GM18861 (cell line): ENCODE data around the gene PTGES3L.
"Not testable (repeated sequence)": the region's sequence is repeated elsewhere in the genome, so short reads cannot be mapped to it uniquely, and the experiment has no call there.

Experiments used
- ATAC-seq: cut with Tn5 transposase; IDR thresholded peaks from one replicate; pipeline ENCODE4 v1.9.1; 2021; ENCODE audit not compliant: unreplicated experiment

Gene PTGES3L

GRCh38 chr17:43014649-43015542 is 35.0 kb upstream of the PTGES3L start:
- no peak for ATAC-seq

GRCh38 chr17:43014020-43014648 is 34.3 kb upstream of the PTGES3L start:
- no peak for ATAC-seq

DNA sequence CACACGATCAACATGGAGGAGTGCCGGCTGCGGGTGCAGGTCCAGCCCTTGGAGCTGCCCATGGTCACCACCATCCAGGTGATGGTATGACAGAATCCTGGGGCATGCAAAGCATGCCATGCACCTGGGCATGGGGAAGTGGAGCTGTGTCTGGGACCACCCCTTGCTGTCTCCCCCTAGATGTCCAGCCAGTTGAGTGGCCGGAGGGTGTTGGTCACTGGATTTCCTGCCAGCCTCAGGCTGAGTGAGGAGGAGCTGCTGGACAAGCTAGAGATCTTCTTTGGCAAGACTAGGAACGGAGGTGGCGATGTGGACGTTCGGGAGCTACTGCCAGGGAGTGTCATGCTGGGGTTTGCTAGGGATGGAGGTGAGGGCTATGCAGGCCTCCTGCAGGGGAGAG is 33.4 kb upstream of the PTGES3L start:
- no peak for ATAC-seq

DNA sequence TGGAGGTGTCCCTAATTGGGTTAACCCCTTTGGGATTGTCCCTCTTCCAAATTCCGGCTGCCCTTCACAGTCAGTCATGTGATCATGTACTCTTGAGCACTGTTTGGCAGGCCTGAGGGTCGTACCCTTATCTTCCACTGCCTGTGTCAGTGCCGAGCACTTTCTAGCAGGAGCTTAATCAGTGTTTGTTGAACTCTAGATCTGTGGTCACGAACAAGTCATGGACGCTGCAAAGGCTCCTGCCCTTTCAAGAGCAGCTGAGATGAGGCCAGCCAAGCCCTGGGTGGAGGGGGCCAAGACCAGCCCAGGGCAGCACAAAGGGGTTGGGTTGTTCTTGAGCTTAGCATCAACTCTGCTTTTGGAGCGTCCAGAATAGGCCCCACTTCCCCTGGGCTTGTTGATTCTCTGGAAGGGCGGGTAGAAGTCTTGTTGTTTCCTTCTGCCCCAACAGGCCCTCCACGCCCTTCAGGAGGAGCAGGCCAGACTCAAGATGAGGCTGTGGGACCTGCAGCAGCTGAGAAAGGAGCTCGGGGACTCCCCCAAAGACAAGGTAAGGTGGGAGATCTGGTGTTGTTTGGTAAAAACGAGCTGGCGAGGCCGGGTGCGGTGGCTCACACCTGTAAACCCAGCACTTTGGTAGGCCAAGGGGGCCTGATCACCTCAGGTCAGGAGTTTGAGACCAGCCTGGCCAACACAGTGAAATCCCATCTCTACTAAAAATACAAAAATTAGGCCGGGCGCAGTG is 32.0 kb upstream of the PTGES3L start:
- ATAC-seq, result no peak

DNA sequence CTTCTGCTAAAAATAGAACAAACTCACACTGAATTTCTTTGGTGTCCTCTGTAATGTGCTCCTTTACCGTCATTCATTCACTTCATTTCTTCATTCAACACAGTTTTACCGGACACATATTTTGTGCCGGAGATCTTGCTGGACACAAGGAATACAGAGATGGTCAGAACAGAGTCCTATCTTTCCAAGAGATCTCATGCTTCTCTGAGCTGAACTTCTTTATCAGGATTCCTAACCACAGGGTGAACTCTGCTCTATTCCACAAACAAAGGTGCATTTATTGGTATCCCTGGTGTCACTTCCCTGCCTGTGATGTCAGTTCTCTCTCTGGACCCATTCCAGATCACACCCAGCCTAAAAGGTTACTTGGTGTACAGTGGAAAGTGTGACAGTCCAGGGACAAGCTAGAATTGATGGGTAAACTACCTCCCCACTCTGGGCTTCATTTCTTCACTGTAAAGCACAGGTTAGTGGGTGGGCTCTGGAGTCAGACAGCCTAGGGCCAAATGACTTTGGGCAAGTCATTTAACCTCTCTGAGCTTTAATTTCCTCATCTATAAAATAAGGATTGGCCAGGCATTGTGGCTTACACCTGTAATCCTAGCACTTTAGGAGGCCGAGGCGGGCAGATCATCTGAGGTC is 30.9 kb upstream of the PTGES3L start:
- ATAC-seq, result no peak

GRCh38 chr17:43006639-43007551 is 27.0 kb upstream of the PTGES3L start, which contains the start of gene IFI35:
TSS of gene IFI35 (plus strand) at chr17:43006784. CDS start at chr17:43006948, 164 bp downstream.
- peak; percentile 81 for ATAC-seq

- ATAC-seq, result no peak
These were observed 23.8 kb upstream of the PTGES3L start for GRCh38 chr17:43003542-43004172.

DNA sequence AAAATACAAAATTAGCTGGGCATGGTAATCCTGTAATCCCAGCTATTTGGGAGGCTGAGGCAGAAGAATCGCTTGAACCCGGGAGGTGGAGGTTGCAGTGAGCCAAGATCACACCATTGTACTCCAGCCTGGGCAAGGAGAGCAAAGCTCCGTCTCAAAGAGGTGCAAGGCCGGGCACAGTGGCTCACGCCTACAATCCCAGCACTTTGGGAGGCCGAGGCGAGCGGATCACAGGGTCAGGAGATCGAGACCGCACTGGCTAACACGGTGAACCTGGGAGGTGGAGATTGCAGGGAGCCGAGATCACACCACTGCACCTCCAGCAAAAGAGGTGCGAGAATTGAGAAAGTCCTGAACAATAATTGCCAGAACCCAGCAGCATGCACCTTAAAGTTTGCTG is 21.0 kb upstream of the PTGES3L start:
- not testable (repeated sequence) for ATAC-seq

DNA sequence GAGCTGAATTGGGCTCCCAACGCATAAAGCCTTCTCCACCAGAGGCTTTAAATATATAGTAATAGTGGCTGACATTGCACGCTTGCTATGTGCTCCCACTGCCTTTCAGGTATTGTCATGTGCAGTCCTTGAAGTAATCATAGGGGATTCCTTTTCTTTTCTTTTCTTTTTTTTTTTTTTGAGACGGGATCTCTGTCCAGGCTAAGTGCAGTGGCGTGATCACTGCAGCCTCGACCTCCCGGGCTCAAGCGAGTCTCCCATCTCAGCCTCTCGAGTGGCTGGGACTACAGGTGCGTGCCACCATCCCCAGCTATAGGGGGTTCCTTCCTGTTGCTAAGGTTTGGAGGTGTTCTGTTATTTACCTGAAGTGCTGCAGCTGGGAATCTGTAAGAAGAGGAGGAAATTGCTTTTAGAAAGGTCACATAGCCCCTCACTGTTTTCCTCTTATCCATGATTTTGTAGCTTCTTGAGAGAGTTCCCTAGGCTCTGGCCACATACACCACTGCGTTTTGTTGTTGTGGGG is 19.2 kb upstream of the PTGES3L start:
- ATAC-seq, result no peak

GRCh38 chr17:42997984-42998938 is 18.4 kb upstream of the PTGES3L start, which contains the start of gene RPL27:
TSS of gene RPL27 (plus strand) at chr17:42998419. CDS start at chr17:42998751, 332 bp downstream.
- peak; percentile 86 for ATAC-seq

DNA sequence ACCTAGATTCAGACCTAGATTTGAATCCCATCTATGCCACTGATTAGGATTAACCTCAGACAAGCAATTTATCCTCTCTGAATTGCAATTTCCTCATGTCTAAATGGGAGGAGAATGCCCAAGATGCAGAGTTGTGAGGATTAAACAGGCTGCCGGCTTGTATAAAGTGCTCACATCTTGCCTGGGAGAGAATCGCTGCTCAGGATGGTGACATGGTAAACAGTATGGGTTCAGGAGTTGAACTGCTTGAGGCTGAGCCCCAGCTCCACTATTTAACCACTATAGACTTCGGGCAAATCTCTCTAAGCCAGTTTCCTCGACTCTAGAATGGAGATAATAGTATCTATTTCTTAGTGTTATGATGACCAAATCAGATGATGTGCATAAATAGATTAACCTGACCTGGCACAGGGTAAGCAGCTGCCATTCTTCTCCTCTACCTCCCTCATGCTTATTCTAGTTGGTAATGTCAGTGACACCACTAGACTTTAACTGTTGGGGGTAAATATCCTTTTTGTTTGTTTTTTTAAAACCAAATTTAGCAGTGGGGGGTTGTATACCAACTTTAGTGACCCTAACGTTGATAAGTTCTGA is 17.6 kb upstream of the PTGES3L start:
- ATAC-seq, result no peak

DNA sequence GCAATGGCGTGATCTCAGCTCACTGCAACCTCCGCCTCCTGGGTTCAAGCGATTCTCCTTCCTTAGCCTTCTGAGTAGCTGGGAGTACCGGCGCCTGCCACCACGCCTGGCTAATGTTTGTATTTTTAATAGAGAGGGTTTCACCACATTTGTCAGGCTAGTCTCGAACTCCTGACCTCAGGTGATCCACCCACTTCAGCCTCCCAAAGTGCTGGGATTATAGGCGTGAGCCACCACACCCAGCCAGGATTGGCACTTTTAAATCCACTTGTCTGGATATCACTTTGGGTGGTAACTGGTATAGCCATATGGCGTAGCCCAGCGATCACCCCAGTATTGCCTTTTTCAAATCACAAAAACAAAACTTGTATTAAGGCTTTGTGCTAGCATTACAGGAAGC is 14.0 kb upstream of the PTGES3L start:
- ATAC-seq, result not testable (repeated sequence)

GRCh38 chr17:42992872-42993271 is 13.0 kb upstream of the PTGES3L start:
- ATAC-seq, result no peak

DNA sequence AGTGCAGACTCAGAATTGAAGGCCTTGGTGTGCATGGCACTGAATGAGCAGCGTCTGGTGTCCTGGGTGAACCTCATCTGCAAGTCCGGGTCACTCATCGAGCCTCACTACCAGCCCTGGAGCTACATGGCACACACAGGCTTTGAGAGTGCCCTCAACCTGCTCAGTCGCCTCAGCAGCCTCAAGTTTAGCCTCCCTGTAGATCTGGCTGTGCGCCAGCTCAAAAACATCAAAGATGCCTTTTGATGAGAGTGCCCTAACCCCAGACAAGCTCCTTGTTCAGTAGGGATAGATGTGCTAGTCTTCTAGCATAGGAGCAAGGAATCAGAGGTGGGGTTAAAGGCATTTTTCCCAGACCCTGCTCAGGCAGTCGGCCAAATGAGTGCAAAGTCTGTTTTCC is 11.6 kb upstream of the PTGES3L start:
- ATAC-seq, result no peak

DNA sequence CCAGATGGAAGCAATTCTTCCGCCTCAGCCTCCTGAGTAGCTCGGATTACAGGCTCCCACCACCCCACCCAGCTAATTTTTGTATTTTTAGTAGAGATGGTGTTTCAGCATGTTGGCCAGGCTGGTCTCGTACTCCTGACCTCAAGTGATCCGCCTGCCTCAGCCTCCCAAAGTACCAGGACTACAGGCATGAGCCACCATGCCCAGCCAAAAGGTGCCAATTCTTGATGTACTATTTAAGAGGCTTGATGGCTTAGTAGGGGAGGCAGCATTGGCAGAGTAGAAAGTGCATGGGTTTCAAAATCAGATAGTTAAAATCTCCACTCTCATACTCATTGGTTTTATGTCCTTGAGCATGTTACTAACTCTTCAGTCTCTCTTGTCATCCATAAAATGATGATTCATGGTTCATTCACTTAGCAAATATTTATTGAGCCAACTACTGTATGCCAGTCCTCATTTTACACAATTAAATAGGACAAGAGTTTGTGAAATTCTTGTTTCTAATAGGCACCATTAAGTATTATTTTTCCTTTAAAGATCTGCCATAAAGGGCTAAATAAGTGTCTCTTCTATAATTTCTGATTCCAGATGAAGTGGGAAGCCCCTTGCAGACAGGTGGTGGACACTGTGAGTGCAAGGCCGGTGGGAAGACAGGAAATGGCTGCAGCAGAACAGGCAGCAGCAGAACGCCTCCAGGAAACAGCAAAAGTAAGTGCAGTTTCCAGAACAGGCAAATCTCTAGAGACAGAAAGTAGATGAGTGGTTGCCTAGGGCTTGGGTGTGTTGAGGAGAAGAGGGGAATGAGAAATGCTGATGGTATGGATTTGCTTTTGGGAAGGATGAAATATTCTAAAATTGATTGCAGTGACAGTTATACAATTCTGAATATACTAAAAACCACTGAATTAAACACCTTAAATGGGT is 10.1 kb upstream of the PTGES3L start:
- ATAC-seq, result no peak

DNA sequence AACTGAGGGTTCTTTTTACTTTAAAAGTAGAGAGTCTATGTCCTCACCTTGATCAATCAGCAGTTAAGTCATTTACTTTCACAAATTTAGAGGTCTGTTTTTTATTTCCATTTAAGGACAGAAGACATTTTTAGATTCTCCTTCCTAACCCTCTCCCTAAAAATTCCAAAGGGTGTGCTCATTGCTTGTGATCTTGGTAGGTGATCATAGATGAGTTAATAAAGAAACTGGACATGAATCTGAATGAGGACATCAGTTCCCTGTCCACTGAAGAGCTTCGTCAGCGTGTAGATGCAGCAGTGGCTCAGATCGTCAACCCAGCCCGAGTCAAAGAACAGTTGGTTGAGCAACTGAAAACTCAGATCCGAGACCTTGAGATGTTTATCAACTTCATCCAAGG is 9.3 kb upstream of the PTGES3L start:
- ATAC-seq, result no peak

DNA sequence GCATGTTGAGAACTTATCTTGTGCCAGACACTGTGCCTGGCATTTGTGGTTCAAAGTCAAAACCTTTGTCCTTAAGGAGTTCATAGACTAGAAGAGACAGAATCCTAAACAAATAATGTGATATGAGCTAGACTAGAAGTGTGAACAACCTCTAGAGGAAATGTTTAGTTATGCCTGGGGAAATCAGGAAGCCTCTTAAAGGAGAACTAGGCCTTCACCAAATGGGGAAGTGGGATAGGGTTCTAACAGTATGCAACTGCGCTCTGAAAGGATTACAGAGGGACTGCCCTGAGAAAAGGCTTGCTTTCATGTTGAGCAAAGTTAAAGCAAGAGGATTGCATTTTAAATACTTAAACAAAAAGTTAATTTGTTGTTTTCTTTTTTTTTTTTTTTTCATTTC is 5.3 kb upstream of the PTGES3L start:
- no peak for ATAC-seq
